ENCODE results near the gene TMEM129.

- TF ChIP-seq GATA3 (IDR thresholded peaks at IDR 0.05; ENCODE audit: low read depth, low read length) (no peak), GATA2 (IDR thresholded peaks at IDR 0.05; ENCODE audit: low read depth, low read length) (no peak)
Measured at GRCh38 chr4:1718095-1718850, 2.9 kb downstream of the TMEM129 start.

Data from SH-SY5Y (cell line).